Liver (tissue), 9 donors: ENCODE results near the gene SCN8A. TPM values are rescaled to one million over a fixed set of nuclear protein-coding genes. Genes with fewer than 3 reads are reported as not detected.

Source experiments
- DNase-seq: peaks from one replicate; pipeline ENCODE4 v3.0.0-alpha.2; 2017; ENCODE audit warnings: low spot score
- H3K27ac ChIP-seq, 2 donors: one replicate each; pipeline ENCODE4 v1.7.0; 2013; ENCODE audit warnings: inconsistent platforms in 2 of 2, low read length in 2 of 2, control low read depth in 1 of 2, low read depth in 1 of 2, mild to moderate bottlenecking in 1 of 2
- H3K27me3 ChIP-seq, 4 donors: one replicate each; pipeline versions ENCODE4 v1.6.1 to v1.7.0; 2013; ENCODE audit warnings: low read length in 3 of 4, inconsistent platforms in 1 of 4, mild to moderate bottlenecking in 1 of 4, moderate library complexity in 1 of 4; ENCODE audit not compliant: control insufficient read depth in 4 of 4, insufficient read depth in 4 of 4
- H3K36me3 ChIP-seq, 4 donors: one replicate each; pipeline versions ENCODE4 v1.6.1 to v1.7.0; 2013; ENCODE audit warnings: low read length in 3 of 4, mild to moderate bottlenecking in 3 of 4, low read depth in 1 of 4, moderate library complexity in 1 of 4; ENCODE audit not compliant: control insufficient read depth in 4 of 4, insufficient read depth in 3 of 4
- H3K4me1 ChIP-seq, 4 donors: one replicate each; pipeline versions ENCODE4 v1.6.1 to v1.7.0; 2013; ENCODE audit warnings: low read length in 3 of 4, mild to moderate bottlenecking in 3 of 4, moderate library complexity in 1 of 4; ENCODE audit not compliant: control insufficient read depth in 4 of 4, insufficient read depth in 4 of 4
- H3K4me3 ChIP-seq, 3 donors: one replicate each; pipeline versions ENCODE4 v1.6.1 to v1.7.0; 2013; ENCODE audit warnings: low read length in 3 of 3, control low read depth in 1 of 3, low read depth in 1 of 3, mild to moderate bottlenecking in 1 of 3
- H3K9ac ChIP-seq, 2 donors: one replicate each; pipeline ENCODE4 v1.7.0; 2013; ENCODE audit warnings: low read length in 2 of 2, mild to moderate bottlenecking in 2 of 2, moderate library complexity in 2 of 2, control low read depth in 1 of 2, low read depth in 1 of 2
- H3K9me3 ChIP-seq, 4 donors: one replicate each; pipeline versions ENCODE4 v1.6.1 to v1.7.0; 2013; ENCODE audit warnings: low read length in 3 of 4; ENCODE audit not compliant: control insufficient read depth in 4 of 4
- EGR1 ChIP-seq, 2 donors: IDR thresholded peaks; 2 replicates each; pipeline ENCODE4 v1.6.1; 2016 to 2018; ENCODE audit warnings: antibody characterized with exemption in 2 of 2, low read depth in 2 of 2
- FOXA1 ChIP-seq: IDR thresholded peaks from 2 replicates; pipeline ENCODE4 v1.6.1; 2016; ENCODE audit warnings: antibody characterized with exemption
- FOXA2 ChIP-seq: IDR thresholded peaks from 2 replicates; pipeline ENCODE4 v1.6.1; 2016; ENCODE audit warnings: antibody characterized with exemption
- GABPA ChIP-seq, 2 donors: IDR thresholded peaks in 1 of 2; conservative IDR thresholded peaks in 1 of 2; 2 replicates each; pipeline ENCODE4 v1.6.1; 2016; ENCODE audit warnings: antibody characterized with exemption in 2 of 2, mild to moderate bottlenecking in 1 of 2, moderate library complexity in 1 of 2
- HNF4A ChIP-seq, 2 donors: conservative IDR thresholded peaks; 2 replicates each; pipeline ENCODE4 v1.6.1; 2016; ENCODE audit warnings: antibody characterized with exemption in 2 of 2, mild to moderate bottlenecking in 2 of 2
- HNF4G ChIP-seq: IDR thresholded peaks from 2 replicates; pipeline ENCODE4 v1.6.1; 2016; ENCODE audit warnings: antibody characterized with exemption
- JUND ChIP-seq, 2 donors: IDR thresholded peaks; 2 replicates each; pipeline ENCODE4 v1.6.1; 2016; ENCODE audit warnings: antibody characterized with exemption in 2 of 2
- NR2F2 ChIP-seq: IDR thresholded peaks from 2 replicates; pipeline ENCODE4 v1.6.1; 2016; ENCODE audit warnings: antibody characterized with exemption
- RAD21 ChIP-seq, 2 donors: IDR thresholded peaks; 2 replicates each; pipeline ENCODE4 v1.6.1; 2016; ENCODE audit warnings: antibody characterized with exemption in 2 of 2, mild to moderate bottlenecking in 2 of 2
- RXRA ChIP-seq, 2 donors: IDR thresholded peaks; 2 replicates each; pipeline ENCODE4 v1.6.1; 2017 to 2018; ENCODE audit warnings: antibody characterized with exemption in 2 of 2, mild to moderate bottlenecking in 1 of 2
- SP1 ChIP-seq: IDR thresholded peaks from 2 replicates; pipeline ENCODE4 v1.6.1; 2018; ENCODE audit warnings: antibody characterized with exemption, mild to moderate bottlenecking
- TAF1 ChIP-seq: conservative IDR thresholded peaks from 2 replicates; pipeline ENCODE4 v1.6.1; 2016; ENCODE audit warnings: antibody characterized with exemption, mild to moderate bottlenecking
- YY1 ChIP-seq: IDR thresholded peaks from 2 replicates; pipeline ENCODE4 v1.6.1; 2016; ENCODE audit warnings: antibody characterized with exemption, mild to moderate bottlenecking
- WGBS: extraction: QIAGEN DNeasy Blood & Tissue Kit; methylation state at CpG from one replicate; pipeline ENCODE4 v1.1.7; 2013; 5-methylcytosine and 5-hydroxymethylcytosine counted together
- polyA plus RNA-seq, 2 donors: library from polyadenylated mRNA; stranded (reverse) in 1 of 2; unstranded in 1 of 2; fragments of 200-250 nt in 1 of 2; fragments of >200 nt in 1 of 2; fragmentation: Nextera tagmentation in 1 of 2; extraction: Ambion mirVana in 1 of 2; gene quantifications; one replicate each; pipeline versions ENCODE4 v1.2.1 to v1.2.3, GENCODE V29; 2013 to 2015
- total RNA-seq, 2 donors: library from RNA; depleted of rRNA; stranded (reverse); fragments of >200 nt; gene quantifications; one replicate each; pipeline ENCODE4 v1.2.3, GENCODE V29; 2014
- TF ChIP-seq, protein P1 (sequence below): IDR thresholded peaks from 2 replicates; pipeline ENCODE4 v1.6.1; 2016; ENCODE audit warnings: antibody characterized with exemption, mild to moderate bottlenecking
- TF ChIP-seq, protein P2 (sequence below): fragments of 150-350 bp; IDR thresholded peaks from 2 replicates; pipeline ENCODE4 v1.5.1; 2017; ENCODE audit warnings: improper control_type of control experiment, low read depth, low read length; ENCODE audit not compliant: missing input control
- TF ChIP-seq, protein P3 (sequence below): IDR thresholded peaks from 2 replicates; pipeline ENCODE4 v1.6.1; 2016; ENCODE audit warnings: antibody characterized with exemption
- TF ChIP-seq, protein P4 (sequence below): IDR thresholded peaks from 2 replicates; pipeline ENCODE4 v1.6.1; 2016; ENCODE audit warnings: antibody characterized with exemption
- donor health status: healthy.
- donor health status: healthy.
- donor health status: healthy.
- donor health status: healthy.
- donor health status: healthy.

SCN8A gene
- total and polyA plus RNA-seq, 4 donors = 0.84 to 12.7 (median 3.8) TPM

DNA sequence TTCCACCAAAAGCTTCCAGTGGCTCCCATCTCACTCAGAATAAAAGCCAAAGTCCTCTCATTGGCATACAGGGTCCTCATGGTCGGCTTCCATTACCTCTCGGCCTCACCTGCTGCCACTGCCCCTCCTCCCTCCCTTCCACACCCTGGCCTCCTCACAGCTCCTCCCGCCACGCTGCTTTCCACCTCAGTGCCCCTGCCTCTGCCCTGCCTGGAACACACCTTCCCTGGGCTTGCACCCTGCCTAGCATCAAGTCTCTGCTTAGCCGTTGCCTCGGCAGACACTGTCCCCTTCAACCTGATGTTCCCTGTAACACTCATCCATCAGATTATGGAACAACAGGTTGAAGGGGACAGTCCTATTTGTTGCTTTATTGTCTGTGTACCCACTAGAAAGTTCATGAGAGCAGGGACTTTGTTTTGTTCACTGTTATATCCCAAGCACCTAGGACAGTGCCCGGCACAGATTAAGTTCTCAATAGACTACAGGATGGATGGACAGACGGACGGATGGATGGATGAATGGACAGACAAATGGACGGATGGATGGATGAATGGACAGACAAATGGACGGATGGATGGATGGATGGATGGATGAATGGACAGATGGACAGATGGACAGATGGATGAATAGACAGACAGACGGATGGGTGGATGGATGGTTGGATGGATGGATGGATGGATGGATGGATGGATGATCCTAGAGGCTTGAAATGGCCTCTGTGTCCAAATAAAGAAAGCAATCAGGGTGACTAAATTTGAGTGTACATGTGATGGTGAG, 242.6 kb downstream of the SCN8A start:
- DNase-seq = no peak
- no peak overlapping the region for H3K4me3 ChIP-seq
- H3K9me3 ChIP-seq = no peaks in the 10 kb centered on the region
- no peaks in the 10 kb centered on the region for H3K27me3 ChIP-seq
- H3K36me3 ChIP-seq = no peaks in the 10 kb centered on the region
- no peak overlapping the region for H3K27ac ChIP-seq
- H3K4me1 ChIP-seq = peaks cover 0 to 5% (median 2%) of the 10 kb centered on the region in 4 donors
- no peak for TF ChIP-seq GABPA (IDR thresholded peaks at IDR 0.05 in 1 of 2, conservative IDR thresholded peaks at IDR 0.05 in 1 of 2)
- no peak for TF ChIP-seq YY1
- no peak for TF ChIP-seq JUND (IDR thresholded peaks at IDR 0.05)
- TF ChIP-seq, protein P1, sequence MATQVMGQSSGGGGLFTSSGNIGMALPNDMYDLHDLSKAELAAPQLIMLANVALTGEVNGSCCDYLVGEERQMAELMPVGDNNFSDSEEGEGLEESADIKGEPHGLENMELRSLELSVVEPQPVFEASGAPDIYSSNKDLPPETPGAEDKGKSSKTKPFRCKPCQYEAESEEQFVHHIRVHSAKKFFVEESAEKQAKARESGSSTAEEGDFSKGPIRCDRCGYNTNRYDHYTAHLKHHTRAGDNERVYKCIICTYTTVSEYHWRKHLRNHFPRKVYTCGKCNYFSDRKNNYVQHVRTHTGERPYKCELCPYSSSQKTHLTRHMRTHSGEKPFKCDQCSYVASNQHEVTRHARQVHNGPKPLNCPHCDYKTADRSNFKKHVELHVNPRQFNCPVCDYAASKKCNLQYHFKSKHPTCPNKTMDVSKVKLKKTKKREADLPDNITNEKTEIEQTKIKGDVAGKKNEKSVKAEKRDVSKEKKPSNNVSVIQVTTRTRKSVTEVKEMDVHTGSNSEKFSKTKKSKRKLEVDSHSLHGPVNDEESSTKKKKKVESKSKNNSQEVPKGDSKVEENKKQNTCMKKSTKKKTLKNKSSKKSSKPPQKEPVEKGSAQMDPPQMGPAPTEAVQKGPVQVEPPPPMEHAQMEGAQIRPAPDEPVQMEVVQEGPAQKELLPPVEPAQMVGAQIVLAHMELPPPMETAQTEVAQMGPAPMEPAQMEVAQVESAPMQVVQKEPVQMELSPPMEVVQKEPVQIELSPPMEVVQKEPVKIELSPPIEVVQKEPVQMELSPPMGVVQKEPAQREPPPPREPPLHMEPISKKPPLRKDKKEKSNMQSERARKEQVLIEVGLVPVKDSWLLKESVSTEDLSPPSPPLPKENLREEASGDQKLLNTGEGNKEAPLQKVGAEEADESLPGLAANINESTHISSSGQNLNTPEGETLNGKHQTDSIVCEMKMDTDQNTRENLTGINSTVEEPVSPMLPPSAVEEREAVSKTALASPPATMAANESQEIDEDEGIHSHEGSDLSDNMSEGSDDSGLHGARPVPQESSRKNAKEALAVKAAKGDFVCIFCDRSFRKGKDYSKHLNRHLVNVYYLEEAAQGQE = no peak
- TF ChIP-seq RAD21 (IDR thresholded peaks at IDR 0.05) = no peak
- TF ChIP-seq, protein P2, sequence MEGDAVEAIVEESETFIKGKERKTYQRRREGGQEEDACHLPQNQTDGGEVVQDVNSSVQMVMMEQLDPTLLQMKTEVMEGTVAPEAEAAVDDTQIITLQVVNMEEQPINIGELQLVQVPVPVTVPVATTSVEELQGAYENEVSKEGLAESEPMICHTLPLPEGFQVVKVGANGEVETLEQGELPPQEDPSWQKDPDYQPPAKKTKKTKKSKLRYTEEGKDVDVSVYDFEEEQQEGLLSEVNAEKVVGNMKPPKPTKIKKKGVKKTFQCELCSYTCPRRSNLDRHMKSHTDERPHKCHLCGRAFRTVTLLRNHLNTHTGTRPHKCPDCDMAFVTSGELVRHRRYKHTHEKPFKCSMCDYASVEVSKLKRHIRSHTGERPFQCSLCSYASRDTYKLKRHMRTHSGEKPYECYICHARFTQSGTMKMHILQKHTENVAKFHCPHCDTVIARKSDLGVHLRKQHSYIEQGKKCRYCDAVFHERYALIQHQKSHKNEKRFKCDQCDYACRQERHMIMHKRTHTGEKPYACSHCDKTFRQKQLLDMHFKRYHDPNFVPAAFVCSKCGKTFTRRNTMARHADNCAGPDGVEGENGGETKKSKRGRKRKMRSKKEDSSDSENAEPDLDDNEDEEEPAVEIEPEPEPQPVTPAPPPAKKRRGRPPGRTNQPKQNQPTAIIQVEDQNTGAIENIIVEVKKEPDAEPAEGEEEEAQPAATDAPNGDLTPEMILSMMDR = no peak
- TF ChIP-seq RXRA (IDR thresholded peaks at IDR 0.05) = no peak
- TF ChIP-seq TAF1 = no peak
- TF ChIP-seq, protein P3, sequence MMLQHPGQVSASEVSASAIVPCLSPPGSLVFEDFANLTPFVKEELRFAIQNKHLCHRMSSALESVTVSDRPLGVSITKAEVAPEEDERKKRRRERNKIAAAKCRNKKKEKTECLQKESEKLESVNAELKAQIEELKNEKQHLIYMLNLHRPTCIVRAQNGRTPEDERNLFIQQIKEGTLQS = no peak
- no peak for TF ChIP-seq FOXA2
- no peak for TF ChIP-seq NR2F2
- TF ChIP-seq EGR1 (IDR thresholded peaks at IDR 0.05; ENCODE audit: low read depth in 2 of 2) = no peak
- TF ChIP-seq, protein P4, sequence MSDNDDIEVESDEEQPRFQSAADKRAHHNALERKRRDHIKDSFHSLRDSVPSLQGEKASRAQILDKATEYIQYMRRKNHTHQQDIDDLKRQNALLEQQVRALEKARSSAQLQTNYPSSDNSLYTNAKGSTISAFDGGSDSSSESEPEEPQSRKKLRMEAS = no peak
- WGBS = 91% methylated on average over 12 of the region's 12 CpGs
- no peak overlapping the region for H3K9ac ChIP-seq

DNA sequence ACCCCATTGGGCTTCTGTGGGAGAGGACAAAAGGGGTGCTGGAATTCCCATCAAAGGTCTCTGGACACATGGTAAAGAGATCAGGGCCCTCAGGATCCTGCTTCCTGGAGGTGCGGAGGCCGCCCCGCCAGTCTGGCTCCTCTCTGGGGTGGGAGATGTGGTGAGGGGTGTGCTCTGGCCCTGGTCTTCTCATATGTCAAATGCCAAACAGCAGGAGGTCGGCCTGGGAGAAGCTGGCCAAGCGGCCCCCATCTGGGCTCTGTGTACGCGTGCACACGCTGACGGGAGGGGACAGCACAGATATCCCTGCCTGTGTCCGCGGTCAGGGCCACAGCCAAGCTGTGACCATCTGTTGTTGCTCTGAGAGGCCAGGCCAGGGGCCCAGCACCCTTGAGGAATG, 243.4 kb downstream of the SCN8A start:
- Histone ChIP-seq H3K36me3 (no peaks in the 10 kb centered on the region), H3K4me3 (no peak overlapping the region), H3K9ac (no peak overlapping the region), H3K9me3 (no peaks in the 10 kb centered on the region), H3K27ac (no peak overlapping the region), H3K4me1 (peaks cover 0 to 5% (median 2%) of the 10 kb centered on the region in 4 donors), H3K27me3 (no peaks in the 10 kb centered on the region)
- no peak for DNase-seq
- TF ChIP-seq RAD21 (IDR thresholded peaks at IDR 0.05) = no peak
- TF ChIP-seq YY1 = no peak
- TF ChIP-seq, protein P3 = no peak
- no peak for TF ChIP-seq NR2F2
- TF ChIP-seq, protein P2 = no peak
- no peak for TF ChIP-seq FOXA2
- TF ChIP-seq, protein P4 = no peak
- no peak for TF ChIP-seq RXRA (IDR thresholded peaks at IDR 0.05)
- TF ChIP-seq HNF4G = no peak
- TF ChIP-seq GABPA (IDR thresholded peaks at IDR 0.05 in 1 of 2, conservative IDR thresholded peaks at IDR 0.05 in 1 of 2) = no peak
- TF ChIP-seq TAF1 = no peak
- TF ChIP-seq SP1 = no peak
- no peak for TF ChIP-seq FOXA1
- TF ChIP-seq, protein P1 = no peak
- TF ChIP-seq HNF4A (conservative IDR thresholded peaks at IDR 0.05) = no peak
- 87% methylated on average over 11 of the region's 11 CpGs for WGBS
